ENCODE data around the gene TMEM109.
A peak's percentile ranks its signal among the peaks of the same experiment; 100 is the strongest.

GRCh38 chr11:60889869-60890311 lies 24.1 kb upstream of the TMEM109 start:
- TF ChIP-seq FOXA1 (IDR thresholded peaks at IDR 0.05) (no peak), SUZ12 (IDR thresholded peaks at IDR 0.05) (no peak), FOXM1 (IDR thresholded peaks at IDR 0.05; ENCODE audit: borderline replicate concordance) (no peak), ELF4 (IDR thresholded peaks at IDR 0.05) (no peak), ZNF384 (IDR thresholded peaks at IDR 0.05) (no peak), CTBP1 (IDR thresholded peaks at IDR 0.05; ENCODE audit: borderline replicate concordance) (no peak), TARDBP (IDR thresholded peaks at IDR 0.05) (no peak), BHLHE40 (IDR thresholded peaks at IDR 0.05; ENCODE audit: borderline replicate concordance) (no peak), NFRKB (IDR thresholded peaks at IDR 0.05) (no peak), LEF1 (IDR thresholded peaks at IDR 0.05; ENCODE audit: borderline replicate concordance) (no peak), ARNT (IDR thresholded peaks at IDR 0.05) (no peak)
- TF ChIP-seq, protein P1, sequence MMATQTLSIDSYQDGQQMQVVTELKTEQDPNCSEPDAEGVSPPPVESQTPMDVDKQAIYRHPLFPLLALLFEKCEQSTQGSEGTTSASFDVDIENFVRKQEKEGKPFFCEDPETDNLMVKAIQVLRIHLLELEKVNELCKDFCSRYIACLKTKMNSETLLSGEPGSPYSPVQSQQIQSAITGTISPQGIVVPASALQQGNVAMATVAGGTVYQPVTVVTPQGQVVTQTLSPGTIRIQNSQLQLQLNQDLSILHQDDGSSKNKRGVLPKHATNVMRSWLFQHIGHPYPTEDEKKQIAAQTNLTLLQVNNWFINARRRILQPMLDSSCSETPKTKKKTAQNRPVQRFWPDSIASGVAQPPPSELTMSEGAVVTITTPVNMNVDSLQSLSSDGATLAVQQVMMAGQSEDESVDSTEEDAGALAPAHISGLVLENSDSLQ (IDR thresholded peaks at IDR 0.05) = peak; percentile 45

Measured in HEK293T (cell line).